ENCODE results near the gene JAKMIP2.

GRCh38 chr5:147704544-147704943 lies 78.0 kb downstream of the JAKMIP2 start:
- TF ChIP-seq CTCF (IDR thresholded peaks at IDR 0.05), result no peak
- no peak for TF ChIP-seq POLR2A (IDR thresholded peaks at IDR 0.05)
